ENCODE data around the gene HOXA7. TPM values are rescaled to one million over a fixed set of nuclear protein-coding genes. Genes with fewer than 3 reads are reported as not detected.

The HOXA7 gene
- total RNA-seq, 1 experiment from 2014 or later, result 5.1 TPM

GRCh38 chr7:27184337-27185012, 28.0 kb upstream of the HOXA7 start:
- DNase-seq (ENCODE audit: low read depth), result peak; percentile 38
- in situ Hi-C loops (cut with HindIII; ENCODE audit: low pct_unique_long_range_greater_than_20kb, low sequenced_read_pairs), result no loop called here

GRCh38 chr7:27183682-27184336, 27.3 kb upstream of the HOXA7 start:
- in situ Hi-C loops (cut with HindIII; ENCODE audit: low pct_unique_long_range_greater_than_20kb, low sequenced_read_pairs), result no loop called here
- no peak for DNase-seq (ENCODE audit: low read depth)

- in situ Hi-C loops (cut with HindIII; ENCODE audit: low pct_unique_long_range_greater_than_20kb, low sequenced_read_pairs), result no loop called here
- DNase-seq (ENCODE audit: low read depth), result no peak
Observed at GRCh38 chr7:27182861-27183681, 26.6 kb upstream of the HOXA7 start.

GRCh38 chr7:27182285-27182841, 25.9 kb upstream of the HOXA7 start:
- in situ Hi-C loops (cut with HindIII; ENCODE audit: low pct_unique_long_range_greater_than_20kb, low sequenced_read_pairs), result no loop called here
- no peak for DNase-seq (ENCODE audit: low read depth)

- DNase-seq (ENCODE audit: low read depth), result no peak
- in situ Hi-C loops (cut with HindIII; ENCODE audit: low pct_unique_long_range_greater_than_20kb, low sequenced_read_pairs), result no loop called here
Observed at GRCh38 chr7:27181795-27182275, 25.4 kb upstream of the HOXA7 start.

- in situ Hi-C loops (cut with HindIII; ENCODE audit: low pct_unique_long_range_greater_than_20kb, low sequenced_read_pairs), result no loop called here
- DNase-seq (ENCODE audit: low read depth), result no peak
Observed at GRCh38 chr7:27180431-27181420, 24.3 kb upstream of the HOXA7 start.

- DNase-seq (ENCODE audit: low read depth), result peak; percentile 90
- in situ Hi-C loops (cut with HindIII; ENCODE audit: low pct_unique_long_range_greater_than_20kb, low sequenced_read_pairs), result no loop called here
Observed at GRCh38 chr7:27179503-27180430, 23.3 kb upstream of the HOXA7 start.

GRCh38 chr7:27179030-27179429, 22.6 kb upstream of the HOXA7 start:
- DNase-seq (ENCODE audit: low read depth), result no peak
- in situ Hi-C loops (cut with HindIII; ENCODE audit: low pct_unique_long_range_greater_than_20kb, low sequenced_read_pairs), result no loop called here

GRCh38 chr7:27178366-27178765, 21.9 kb upstream of the HOXA7 start:
- in situ Hi-C loops (cut with HindIII; ENCODE audit: low pct_unique_long_range_greater_than_20kb, low sequenced_read_pairs), result no loop called here
- peak; percentile 26 for DNase-seq (ENCODE audit: low read depth)

GRCh38 chr7:27177795-27178320, 21.4 kb upstream of the HOXA7 start:
- DNase-seq (ENCODE audit: low read depth), result peak; percentile 34
- in situ Hi-C loops (cut with HindIII; ENCODE audit: low pct_unique_long_range_greater_than_20kb, low sequenced_read_pairs), result no loop called here

- DNase-seq (ENCODE audit: low read depth), result peak; percentile 47
- in situ Hi-C loops (cut with HindIII; ENCODE audit: low pct_unique_long_range_greater_than_20kb, low sequenced_read_pairs), result no loop called here
Observed at GRCh38 chr7:27176962-27177794, 20.7 kb upstream of the HOXA7 start.

- in situ Hi-C loops (cut with HindIII; ENCODE audit: low pct_unique_long_range_greater_than_20kb, low sequenced_read_pairs), result no loop called here
- DNase-seq (ENCODE audit: low read depth), result peak; percentile 38
Observed at GRCh38 chr7:27176524-27176845, 20.0 kb upstream of the HOXA7 start.

- in situ Hi-C loops (cut with HindIII; ENCODE audit: low pct_unique_long_range_greater_than_20kb, low sequenced_read_pairs), result no loop called here
- DNase-seq (ENCODE audit: low read depth), result peak; percentile 35
Observed at GRCh38 chr7:27175626-27176523, 19.4 kb upstream of the HOXA7 start.

GRCh38 chr7:27174874-27175625, 18.6 kb upstream of the HOXA7 start:
- peak; percentile 79 for DNase-seq (ENCODE audit: low read depth)
- in situ Hi-C loops (cut with HindIII; ENCODE audit: low pct_unique_long_range_greater_than_20kb, low sequenced_read_pairs), result no loop called here
